ENCODE data around the gene ALG14. TPM values are rescaled to one million over a fixed set of nuclear protein-coding genes. Genes with fewer than 3 reads are reported as not detected.
A peak's percentile ranks its signal among the peaks of the same experiment; 100 is the strongest.

Gene ALG14
- total and polyA plus RNA-seq, 4 donors, result 1.0 to 16.6 (median 1.9) TPM

DNA sequence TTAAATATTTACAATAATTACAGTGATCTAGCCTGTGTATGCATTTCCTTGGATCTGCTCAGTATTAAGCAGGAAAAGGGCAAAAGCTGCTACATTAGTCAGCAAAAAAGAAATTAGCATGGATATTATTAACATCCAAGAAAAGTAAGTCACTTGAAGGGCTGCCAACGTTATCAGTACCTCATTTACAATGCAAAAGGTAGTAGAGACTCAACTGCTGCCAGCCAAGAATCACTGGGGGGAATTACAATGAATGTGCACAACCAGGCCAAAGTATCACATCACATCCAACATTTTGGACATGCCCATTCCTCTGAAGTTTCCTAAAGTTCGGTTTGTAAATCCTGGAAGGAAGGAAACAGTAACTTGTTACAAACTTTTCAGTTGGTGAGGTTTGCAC is 147.7 kb downstream of the ALG14 start:
- TF ChIP-seq YY1 (IDR thresholded peaks at IDR 0.05) (no peak), RAD21 (IDR thresholded peaks at IDR 0.05) (no peak), TAF1 (conservative IDR thresholded peaks at IDR 0.05) (no peak), SP1 (IDR thresholded peaks at IDR 0.05) (no peak), FOXA1 (IDR thresholded peaks at IDR 0.05) (no peak), NR2F2 (IDR thresholded peaks at IDR 0.05) (no peak), JUND (IDR thresholded peaks at IDR 0.05) (no peak), EGR1 (IDR thresholded peaks at IDR 0.05; ENCODE audit: low read depth in 2 of 2) (no peak), HNF4A (conservative IDR thresholded peaks at IDR 0.05) (no peak), HNF4G (IDR thresholded peaks at IDR 0.05) (no peak), RXRA (IDR thresholded peaks at IDR 0.05) (no peak), GABPA (IDR thresholded peaks at IDR 0.05 in 1 of 2, conservative IDR thresholded peaks at IDR 0.05 in 1 of 2) (no peak), FOXA2 (IDR thresholded peaks at IDR 0.05) (no peak)
- TF ChIP-seq, protein P1, sequence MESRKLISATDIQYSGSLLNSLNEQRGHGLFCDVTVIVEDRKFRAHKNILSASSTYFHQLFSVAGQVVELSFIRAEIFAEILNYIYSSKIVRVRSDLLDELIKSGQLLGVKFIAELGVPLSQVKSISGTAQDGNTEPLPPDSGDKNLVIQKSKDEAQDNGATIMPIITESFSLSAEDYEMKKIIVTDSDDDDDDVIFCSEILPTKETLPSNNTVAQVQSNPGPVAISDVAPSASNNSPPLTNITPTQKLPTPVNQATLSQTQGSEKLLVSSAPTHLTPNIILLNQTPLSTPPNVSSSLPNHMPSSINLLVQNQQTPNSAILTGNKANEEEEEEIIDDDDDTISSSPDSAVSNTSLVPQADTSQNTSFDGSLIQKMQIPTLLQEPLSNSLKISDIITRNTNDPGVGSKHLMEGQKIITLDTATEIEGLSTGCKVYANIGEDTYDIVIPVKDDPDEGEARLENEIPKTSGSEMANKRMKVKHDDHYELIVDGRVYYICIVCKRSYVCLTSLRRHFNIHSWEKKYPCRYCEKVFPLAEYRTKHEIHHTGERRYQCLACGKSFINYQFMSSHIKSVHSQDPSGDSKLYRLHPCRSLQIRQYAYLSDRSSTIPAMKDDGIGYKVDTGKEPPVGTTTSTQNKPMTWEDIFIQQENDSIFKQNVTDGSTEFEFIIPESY (IDR thresholded peaks at IDR 0.05), result no peak
- TF ChIP-seq, protein P2, sequence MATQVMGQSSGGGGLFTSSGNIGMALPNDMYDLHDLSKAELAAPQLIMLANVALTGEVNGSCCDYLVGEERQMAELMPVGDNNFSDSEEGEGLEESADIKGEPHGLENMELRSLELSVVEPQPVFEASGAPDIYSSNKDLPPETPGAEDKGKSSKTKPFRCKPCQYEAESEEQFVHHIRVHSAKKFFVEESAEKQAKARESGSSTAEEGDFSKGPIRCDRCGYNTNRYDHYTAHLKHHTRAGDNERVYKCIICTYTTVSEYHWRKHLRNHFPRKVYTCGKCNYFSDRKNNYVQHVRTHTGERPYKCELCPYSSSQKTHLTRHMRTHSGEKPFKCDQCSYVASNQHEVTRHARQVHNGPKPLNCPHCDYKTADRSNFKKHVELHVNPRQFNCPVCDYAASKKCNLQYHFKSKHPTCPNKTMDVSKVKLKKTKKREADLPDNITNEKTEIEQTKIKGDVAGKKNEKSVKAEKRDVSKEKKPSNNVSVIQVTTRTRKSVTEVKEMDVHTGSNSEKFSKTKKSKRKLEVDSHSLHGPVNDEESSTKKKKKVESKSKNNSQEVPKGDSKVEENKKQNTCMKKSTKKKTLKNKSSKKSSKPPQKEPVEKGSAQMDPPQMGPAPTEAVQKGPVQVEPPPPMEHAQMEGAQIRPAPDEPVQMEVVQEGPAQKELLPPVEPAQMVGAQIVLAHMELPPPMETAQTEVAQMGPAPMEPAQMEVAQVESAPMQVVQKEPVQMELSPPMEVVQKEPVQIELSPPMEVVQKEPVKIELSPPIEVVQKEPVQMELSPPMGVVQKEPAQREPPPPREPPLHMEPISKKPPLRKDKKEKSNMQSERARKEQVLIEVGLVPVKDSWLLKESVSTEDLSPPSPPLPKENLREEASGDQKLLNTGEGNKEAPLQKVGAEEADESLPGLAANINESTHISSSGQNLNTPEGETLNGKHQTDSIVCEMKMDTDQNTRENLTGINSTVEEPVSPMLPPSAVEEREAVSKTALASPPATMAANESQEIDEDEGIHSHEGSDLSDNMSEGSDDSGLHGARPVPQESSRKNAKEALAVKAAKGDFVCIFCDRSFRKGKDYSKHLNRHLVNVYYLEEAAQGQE (IDR thresholded peaks at IDR 0.05), result no peak
- TF ChIP-seq, protein P3, sequence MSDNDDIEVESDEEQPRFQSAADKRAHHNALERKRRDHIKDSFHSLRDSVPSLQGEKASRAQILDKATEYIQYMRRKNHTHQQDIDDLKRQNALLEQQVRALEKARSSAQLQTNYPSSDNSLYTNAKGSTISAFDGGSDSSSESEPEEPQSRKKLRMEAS (IDR thresholded peaks at IDR 0.05), result no peak
- TF ChIP-seq, protein P4, sequence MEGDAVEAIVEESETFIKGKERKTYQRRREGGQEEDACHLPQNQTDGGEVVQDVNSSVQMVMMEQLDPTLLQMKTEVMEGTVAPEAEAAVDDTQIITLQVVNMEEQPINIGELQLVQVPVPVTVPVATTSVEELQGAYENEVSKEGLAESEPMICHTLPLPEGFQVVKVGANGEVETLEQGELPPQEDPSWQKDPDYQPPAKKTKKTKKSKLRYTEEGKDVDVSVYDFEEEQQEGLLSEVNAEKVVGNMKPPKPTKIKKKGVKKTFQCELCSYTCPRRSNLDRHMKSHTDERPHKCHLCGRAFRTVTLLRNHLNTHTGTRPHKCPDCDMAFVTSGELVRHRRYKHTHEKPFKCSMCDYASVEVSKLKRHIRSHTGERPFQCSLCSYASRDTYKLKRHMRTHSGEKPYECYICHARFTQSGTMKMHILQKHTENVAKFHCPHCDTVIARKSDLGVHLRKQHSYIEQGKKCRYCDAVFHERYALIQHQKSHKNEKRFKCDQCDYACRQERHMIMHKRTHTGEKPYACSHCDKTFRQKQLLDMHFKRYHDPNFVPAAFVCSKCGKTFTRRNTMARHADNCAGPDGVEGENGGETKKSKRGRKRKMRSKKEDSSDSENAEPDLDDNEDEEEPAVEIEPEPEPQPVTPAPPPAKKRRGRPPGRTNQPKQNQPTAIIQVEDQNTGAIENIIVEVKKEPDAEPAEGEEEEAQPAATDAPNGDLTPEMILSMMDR (IDR thresholded peaks at IDR 0.05; ENCODE audit: low read depth, low read length, missing input control), result no peak
- TF ChIP-seq, protein P5, sequence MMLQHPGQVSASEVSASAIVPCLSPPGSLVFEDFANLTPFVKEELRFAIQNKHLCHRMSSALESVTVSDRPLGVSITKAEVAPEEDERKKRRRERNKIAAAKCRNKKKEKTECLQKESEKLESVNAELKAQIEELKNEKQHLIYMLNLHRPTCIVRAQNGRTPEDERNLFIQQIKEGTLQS (IDR thresholded peaks at IDR 0.05), result no peak
- peak overlapping the region; percentile 96 to 98 for H3K27ac ChIP-seq (ENCODE audit: low read depth in 1 of 2, low read length in 2 of 2)
- no peaks in the 10 kb centered on the region for H3K9me3 ChIP-seq (ENCODE audit: control insufficient read depth in 4 of 4, low read length in 3 of 4)
- WGBS, result 4% methylated on average over 2 of the region's 2 CpGs
- H3K36me3 ChIP-seq (ENCODE audit: control insufficient read depth in 4 of 4, insufficient read depth in 3 of 4, low read depth in 1 of 4, low read length in 3 of 4), result no peaks in the 10 kb centered on the region
- peak overlapping the region; percentile 59 to 91 (median 85) for H3K4me3 ChIP-seq (ENCODE audit: low read depth in 1 of 3, low read length in 3 of 3)
- DNase-seq (ENCODE audit: low spot score), result no peak
- H3K9ac ChIP-seq (ENCODE audit: low read depth in 1 of 2, low read length in 2 of 2), result peak overlapping the region; percentile 71 to 90
- peaks cover 2 to 58% (median 26%) of the 10 kb centered on the region in 4 donors for H3K4me1 ChIP-seq (ENCODE audit: control insufficient read depth in 4 of 4, insufficient read depth in 4 of 4, low read length in 3 of 4)
- H3K27me3 ChIP-seq (ENCODE audit: control insufficient read depth in 4 of 4, insufficient read depth in 4 of 4, low read length in 3 of 4), result no peaks in the 10 kb centered on the region

Other genes starting within 250 kb of the ALG14 start
- gene CNN3, start 145.8 kb downstream of the ALG14 start, total RNA-seq, result 10 to 100 TPM; 43.9 to 87.4 TPM
- 10 to 100 TPM; 66.8 to 72.3 TPM for gene CNN3, start 145.8 kb downstream of the ALG14 start, polyA plus RNA-seq
- 100 to 1,000 TPM in 1 of 2 donors, 10 to 100 TPM in 1; 78.6 to 131 TPM for gene TLCD4, start 44.4 kb upstream of the ALG14 start, total RNA-seq
- 10 to 100 TPM; 24.9 to 92.7 TPM for gene TLCD4, start 44.4 kb upstream of the ALG14 start, polyA plus RNA-seq
- gene RWDD3, start 161.3 kb upstream of the ALG14 start, total RNA-seq, result 1 to 10 TPM; 7.0 to 7.1 TPM
- 10 to 100 TPM in 1 of 2 donors, 1 to 10 TPM in 1; 5.8 to 11.1 TPM for gene RWDD3, start 161.3 kb upstream of the ALG14 start, polyA plus RNA-seq